Stimulated activated CD8-positive, alpha-beta memory T cell treated with anti-CD3 and anti-CD28 coated beads, Interleukin-7, amount 100 ng/mL, for 48 hours (primary cell): ENCODE measurements around the gene ATP7B.
"Not testable (repeated sequence)": the region's sequence is repeated elsewhere in the genome, so short reads cannot be mapped to it uniquely, and the experiment has no call there.

Experiments used
- DNase-seq, 2 donors: peaks; one replicate each; pipeline ENCODE4 v3.0.0-alpha.2; 2020; ENCODE audit warnings: low read depth in 1 of 2; ENCODE audit errors: extremely low read depth in 1 of 2

Gene ATP7B

DNA sequence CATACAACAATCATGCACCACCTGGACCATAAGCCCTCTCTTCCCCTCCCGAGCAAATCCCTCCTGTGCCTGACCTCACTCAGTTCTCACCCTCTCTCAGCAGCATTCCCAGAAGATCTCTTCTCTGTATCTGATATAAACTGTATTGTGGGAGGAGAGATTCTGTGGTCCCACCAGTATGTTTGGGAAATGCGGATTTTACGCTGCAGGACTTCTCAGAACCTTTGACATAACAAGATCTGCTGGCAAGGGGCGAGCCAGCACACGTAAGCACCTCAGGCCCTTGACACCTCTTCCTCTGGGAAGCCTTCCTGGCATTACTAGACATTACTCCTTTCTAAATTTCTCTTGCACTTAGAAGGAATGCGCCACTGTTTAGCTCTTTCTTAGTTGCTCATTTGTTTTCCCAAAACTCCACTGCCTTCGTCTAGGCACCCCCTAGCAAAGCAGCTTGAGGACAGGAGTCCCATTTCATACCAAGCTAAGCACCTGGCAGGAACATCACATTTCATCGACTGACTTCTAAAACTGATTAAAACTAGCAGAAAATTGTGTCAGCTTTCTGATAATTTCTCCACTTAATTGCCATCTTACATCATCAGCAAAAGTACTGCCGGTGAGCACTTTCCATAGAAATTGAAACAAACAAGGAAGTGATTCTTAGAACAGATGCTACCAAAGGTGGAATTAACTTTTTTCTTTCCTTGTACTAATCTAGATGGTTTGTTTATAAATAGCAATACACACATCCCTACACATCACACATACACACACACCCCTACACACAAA is 86.3 kb downstream of the ATP7B start:
- no peak for DNase-seq

DNA sequence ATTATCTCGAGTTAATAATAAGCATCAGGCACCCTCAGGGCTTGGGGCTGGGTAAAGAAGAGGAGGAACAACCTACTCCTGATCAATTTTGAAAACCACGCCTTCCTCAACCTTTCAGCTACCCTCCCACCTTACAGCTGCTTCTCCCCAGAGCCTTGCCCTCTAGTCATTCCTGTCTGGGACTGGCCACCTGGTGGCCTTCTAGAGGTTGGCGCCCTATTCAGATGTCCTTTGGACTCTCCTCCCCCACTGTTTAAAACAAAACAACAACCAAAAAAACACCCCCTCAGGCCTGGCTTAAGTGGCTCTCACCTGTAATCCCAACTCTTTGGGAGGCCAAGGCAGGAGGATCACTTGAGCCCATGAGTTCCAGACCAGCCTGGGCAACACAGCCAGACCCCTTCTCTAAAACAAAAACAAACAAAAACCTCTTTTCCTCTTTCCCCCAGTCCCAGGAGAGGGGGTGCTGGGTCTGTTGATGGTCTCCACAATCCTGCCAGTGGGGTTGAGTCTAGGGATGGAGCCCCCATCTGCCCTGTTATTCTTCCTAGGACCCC is 87.2 kb downstream of the ATP7B start:
- DNase-seq = no peak

DNA sequence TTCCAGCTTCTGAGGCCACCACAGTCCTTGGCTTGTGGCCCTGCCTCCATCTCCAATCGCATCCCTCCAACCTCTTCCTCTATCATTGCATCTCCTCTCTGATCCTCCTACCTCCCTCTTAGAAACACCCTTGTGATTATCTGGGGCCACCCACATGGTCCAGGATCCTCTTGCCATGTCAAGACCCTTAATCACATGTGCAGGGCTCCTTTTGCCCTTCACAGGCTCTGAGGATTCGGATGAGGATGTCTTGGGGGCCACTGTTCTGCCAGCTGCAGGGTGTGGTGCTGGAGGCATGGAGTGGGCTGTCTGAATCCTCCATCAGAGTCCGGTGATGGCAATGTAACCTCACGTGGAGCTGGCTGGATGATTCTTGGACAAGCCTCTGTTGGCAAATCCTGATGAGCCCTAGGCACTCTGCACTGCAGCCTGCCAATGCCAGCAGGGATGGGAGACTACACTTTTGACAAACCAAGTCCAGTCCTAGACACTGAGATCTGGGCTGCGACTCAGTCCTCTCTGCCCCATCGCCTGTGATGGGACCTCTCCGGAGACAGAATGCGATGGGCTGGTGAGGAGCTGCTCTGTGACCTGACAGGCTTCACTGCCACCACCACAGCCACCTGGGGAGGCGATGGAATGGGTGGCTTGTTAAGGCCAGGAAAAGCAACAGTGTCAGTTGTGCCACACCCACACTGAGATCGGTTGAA is 88.3 kb downstream of the ATP7B start:
- DNase-seq = no peak

DNA sequence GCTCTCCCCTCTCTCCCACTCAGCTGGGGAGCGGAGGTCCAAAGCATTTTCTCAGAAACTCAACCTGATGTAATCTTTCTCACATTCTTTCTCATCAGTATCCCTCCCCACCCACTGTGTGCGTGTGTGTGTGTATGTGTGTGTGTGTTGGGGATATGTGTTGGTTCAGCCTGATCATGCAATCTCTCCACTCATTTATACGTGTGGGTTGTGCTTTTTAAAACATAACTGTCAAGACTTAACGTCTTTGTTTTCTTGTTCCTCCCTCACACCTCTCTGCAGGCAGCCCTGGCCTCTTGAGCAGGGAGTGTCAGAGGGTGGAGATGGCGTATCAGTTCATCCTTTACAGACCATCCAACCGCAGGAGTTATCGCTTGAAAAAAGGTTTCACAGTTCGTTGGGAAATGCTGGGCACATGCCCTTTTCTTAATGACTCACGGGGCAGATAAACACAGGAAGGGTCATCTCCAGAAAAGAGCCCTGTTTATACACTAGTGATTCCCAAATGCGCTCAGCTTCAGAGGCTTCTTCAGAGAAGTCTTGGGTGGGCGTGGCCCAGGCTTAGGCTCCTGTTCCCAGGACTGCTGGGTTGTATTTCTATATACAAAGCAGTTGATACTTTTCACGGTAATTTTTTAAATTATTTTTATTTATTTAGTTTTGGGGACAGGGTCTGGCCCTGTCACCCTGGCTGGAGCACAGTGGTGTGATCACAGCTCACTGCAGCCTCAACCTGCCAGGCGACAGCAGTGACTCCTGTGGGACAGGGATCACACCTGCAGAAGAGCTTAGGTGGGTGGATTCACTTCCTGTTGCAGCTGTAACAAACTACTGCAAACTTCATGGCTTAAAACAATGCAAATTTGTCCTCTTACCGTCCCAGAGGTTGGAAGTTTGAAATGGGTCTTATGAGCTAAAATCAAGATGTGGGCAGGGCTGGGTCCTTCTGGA is 89.2 kb downstream of the ATP7B start:
- no peak for DNase-seq

DNA sequence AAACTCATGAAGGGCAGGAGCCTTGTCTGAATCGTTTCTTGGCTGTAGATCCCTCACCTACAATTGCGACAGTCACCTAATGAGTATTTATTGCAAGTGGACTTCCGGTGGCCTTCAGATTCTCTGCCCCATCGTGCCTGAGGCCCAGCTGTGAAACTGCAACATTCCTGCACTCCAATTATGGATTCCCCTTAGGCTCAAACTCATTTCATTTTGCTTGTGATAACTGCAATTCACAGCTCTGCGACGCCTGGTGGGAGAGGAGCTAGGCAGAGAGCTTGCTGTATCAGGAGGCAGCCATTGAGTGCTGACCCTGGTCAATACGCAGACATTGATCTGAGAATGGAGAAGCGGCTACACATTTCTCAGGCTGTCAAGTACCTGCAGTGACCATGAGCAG is 90.5 kb downstream of the ATP7B start:
- no peak for DNase-seq

DNA sequence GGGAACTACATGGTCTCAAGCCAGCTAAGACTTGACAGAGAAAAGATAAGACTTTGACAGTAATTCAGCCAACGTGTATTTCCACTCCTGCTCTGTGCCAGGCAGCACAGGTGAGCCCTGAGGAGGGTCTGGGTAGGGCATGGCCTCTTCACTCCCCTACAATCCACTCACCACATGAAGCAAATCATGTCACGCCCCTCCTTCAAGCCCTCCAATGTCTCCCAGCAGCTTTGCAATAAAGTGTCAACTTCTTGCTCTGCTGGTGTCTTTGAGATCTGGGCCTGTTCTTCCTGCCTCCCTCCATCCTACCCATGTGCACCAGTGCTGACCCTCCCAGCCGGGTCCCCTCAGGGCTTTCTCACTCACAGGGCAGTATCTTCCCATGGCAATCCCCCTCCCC is 91.0 kb downstream of the ATP7B start:
- DNase-seq = no peak

DNA sequence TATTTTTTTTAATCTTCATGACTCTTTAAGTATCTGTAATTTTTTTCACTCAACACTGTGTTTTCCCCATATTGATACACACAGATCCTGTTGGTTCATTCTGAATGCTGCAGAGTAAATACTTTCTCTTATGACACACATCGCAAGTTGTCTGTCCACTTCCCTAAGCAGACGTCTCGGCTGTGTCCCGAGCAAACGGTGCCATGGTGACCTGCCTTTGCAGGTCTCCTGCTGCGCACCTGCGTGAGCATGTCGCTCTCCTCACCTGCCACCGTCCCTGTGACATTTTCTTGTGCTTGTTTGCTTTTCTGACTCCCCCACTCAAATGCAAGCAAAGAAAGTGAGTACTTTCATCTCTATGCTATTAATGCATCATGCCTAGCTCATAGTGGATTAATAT is 91.7 kb downstream of the ATP7B start:
- no peak for DNase-seq

DNA sequence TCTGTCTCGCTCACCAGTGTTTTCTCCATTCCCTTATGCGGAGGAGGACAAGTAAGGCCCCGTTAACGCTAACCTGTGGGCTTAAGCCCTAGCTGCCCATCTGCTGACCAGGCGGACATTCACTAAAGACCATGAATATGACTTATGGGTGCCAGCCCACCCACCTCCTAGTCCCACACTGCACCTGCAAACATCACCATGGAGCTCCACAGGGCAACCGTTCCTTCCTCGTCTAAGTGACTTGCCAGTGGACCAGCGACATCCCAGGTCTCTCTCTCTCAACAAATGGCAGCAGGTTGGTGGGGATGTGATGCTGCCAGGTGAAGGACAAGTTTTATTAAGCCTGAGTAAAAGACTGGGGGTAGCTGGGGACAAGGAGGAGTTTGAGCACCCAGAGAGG is 94.3 kb downstream of the ATP7B start:
- DNase-seq = no peak

DNA sequence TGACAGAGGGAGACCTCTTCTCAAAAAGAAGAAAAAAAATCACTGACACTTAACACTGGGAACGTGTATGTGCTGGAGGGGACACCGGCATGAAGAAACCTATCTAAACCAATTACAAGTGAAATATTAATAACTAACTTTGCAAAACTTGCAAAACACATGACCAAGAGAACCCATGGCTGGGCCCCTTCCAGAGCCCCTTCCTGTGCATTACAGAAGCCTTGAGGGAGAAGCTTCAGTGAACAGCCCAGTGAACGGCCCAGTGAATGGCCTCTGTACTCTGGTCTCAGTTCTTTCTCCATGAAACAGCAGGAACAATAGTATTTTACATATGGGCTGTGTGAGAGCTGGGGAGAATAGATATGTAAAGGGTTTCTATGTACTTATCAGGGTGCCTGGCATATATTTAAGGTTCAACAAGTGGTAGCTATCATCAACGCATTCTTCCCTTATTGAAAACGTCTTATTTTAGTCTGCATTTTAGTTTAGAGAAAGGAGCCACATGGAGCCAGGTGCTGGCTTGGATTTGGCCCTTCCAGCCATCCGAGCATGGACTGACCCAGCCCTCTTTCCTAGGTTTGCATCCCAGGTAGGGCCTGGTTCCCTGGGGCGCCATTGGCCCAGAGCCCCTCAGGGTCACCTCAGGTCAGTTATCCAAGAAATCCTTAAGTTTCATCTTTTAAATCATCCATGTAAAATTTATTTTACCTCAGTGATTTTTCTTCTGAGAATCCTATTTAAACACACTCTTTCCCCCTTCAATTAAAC is 95.0 kb downstream of the ATP7B start:
- no peak for DNase-seq

DNA sequence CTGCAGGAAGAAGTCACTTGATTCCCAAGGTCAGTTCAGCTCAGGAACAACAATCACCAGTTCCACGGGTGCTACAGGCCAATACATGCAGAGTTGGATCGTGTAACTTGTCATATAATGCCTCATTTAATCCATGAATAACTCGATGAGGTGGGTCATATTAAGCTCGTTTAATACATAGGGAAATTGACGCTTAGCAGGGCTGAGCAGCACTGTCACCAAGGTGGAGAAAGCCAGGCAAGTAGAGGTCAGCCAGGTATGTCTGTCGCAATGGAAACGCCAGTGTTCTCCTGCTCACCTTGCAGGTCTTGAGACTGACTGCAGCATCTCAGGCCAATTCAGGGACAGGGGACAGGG is 97.1 kb downstream of the ATP7B start:
- DNase-seq = no peak

DNA sequence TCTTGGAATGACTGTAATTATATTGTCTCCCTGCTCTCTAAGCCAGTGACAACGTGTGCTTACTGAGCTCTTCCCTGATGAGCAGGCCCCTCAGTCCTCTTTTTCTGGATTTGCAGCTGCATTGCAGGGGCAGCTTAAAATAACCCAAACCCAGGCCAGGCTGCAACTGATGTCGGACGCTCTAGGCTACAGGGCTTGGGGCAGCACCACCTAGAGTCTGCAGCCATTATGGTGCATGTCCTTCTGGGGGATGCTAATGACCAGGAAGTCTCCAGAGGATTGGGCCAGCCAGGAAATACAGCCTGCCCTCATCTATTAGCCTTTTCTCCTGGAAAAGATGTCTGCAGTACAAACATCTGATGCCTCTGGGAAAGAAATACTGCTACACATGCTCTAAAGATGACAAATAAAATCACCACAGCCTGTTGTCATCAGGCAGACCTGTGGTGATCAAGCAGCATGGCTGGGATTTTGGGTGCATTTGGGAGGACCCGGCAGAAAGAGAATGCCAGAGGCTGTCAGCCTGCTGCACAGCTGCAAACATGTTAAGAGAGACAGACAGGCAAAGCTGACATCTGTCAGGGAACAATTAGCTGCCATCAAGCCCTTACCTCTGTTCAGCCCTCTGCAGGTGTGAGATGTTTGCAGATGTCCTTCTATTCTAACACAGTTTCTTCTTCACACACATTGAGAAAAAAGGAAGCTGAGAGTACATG is 97.7 kb downstream of the ATP7B start:
- DNase-seq = no peak

DNA sequence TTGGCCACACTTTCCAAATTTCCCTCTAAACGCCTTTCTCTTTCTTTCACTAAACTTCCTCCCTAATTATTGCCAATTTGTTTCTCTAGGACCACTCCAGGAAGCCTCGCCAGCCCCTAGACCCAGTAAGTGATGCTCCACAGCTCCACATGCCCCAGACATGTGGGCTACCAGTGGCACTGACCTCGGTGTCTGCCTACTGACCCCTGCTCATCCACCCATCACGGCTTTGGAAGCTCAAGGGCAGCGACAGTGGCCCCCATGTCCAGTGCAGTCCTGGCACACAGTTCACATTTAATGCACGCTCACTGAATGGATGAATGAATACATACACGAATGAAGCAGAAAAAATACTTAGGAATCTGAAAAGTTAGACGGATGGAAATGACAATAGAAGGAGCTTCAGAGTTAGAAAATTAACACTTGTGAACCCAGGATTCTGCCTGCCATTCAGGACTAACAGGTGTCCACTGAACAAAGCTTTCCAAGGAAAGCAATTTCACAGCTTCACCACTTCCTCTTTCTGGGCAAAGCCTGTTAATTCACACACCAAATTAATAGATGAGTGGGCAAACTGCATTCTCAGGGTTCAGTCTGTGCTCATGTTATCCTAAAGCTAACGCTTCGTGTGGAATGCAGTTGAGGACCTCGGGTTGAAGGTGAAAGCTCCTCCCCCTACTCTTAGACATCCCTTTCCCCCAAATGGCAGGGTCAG is 98.6 kb downstream of the ATP7B start:
- DNase-seq = no peak

DNA sequence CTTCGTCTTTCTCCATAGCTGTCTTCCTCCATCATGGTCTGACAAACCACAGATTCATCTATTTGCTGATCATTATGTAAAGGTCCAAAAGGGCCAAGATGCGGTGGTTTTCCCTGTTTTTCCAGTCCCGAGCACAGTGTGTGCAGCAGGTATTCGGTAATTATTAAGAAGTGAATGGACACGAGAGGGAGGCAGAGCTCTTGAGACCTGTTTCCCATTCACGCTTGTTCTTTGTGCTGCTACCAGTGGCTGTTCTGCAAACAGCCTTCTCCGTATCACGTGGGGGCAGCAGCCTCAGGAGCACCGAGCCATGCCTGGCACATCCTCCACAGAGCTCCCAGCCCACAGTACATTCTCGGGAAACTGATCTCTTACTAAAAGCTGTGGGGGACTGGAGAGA is 99.2 kb downstream of the ATP7B start:
- no peak for DNase-seq

DNA sequence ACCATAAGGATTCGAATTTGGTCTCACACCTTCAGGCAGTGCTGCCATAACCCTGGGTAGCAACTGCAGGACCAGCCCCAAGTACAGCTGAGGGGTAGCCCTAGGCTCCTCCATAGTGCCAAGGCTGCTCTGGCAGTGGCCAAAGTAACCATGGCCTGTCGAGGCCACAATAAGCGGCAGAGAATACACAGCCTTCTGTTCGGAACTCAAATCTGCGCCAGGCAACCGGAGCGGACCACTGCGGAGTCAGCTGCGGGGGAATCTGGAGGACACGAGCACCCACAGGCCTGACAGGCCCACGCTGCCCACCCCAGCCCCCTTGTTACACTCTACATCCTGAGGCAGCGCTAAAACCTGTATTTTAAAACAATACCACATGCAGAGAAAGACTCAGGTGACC is 100.7 kb downstream of the ATP7B start:
- no peak for DNase-seq

DNA sequence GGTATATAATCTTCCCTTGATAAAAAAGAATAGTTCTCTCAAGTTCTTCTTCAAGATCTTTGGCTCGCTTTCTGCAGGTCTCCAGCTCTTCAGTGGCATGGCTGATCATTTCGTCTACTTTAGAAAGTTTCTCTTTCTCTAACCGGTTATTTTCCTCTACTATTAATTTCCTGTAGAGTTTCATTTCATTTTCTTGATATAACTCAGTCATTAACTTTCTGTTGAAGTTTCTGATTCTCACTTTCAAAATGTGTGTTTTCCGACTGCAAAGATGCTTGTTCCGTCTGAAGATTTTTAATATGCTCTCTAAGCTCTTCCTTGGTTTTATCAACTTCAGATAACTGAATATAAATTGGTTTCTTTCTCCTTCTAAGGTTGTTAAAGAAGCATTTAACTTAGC is 102.0 kb downstream of the ATP7B start:
- not testable (repeated sequence) for DNase-seq

DNA sequence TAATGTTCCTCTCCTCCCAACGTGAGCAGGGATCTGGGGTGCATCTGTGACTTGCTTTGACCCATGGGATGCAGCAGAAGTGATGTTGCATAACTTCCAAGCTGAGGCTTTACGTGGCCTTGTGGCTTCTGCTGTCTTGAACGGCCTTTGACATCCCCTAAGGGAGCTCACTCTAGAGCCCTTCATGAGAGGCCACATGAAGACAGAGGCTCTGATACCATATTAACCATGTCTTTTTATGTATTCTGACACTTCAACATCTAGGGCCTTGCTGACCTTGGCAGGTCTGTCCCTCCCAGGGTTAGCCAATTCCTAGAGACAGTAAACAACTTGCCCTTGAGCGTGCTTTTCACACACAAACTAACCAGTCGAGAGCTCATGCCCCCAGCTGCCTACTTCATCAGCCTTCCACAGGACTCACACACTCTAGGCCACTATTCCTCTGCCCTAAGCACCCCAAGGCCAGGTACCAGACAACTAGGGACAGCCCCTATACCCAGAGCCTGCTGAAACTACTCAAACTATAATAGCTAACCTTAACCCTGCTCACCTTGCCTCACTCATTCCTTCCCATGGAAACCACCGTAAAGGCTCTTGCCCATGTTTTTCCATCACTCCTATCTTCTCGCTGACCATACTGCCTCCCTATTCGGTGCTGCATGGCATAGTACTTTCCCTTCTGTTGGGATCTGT is 104.1 kb downstream of the ATP7B start:
- no peak for DNase-seq

DNA sequence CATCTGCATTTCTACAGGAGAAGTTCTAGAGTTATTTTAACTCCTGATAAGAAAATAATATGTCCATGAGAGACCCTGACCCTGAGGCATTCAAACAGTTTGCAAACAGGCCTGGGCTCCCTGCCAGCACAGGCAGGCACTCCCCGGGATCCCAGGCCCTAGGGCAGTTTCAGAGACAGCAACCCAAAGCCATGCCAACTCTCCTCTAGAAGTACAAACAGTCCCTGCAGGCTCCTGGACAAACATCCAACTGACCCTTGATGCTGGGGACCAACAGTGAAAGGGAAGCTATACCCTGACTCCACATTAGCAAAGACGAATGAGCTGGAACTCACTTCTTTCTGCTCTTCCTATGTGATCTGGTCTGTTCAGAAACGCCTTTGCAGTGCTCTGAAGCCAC is 104.7 kb downstream of the ATP7B start:
- DNase-seq = no peak

DNA sequence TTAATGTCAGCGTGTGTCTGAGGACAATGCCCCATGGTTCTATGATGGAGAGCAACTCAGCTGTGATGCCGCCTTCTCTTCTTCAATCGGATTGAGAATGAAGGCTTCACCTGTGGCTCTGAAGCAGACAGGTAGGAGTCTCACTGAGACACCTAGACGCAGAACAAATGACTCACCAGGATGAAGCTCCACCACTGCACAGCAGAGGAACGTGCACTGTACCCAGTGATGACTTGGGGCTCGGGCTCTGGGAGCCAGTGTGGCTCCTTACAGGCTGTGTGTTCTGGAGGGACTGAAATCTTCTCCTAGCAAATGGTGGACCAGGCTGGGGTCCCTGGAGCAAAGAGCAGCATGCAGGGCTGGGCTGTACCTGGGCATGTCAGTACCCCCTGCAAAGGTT is 105.5 kb downstream of the ATP7B start:
- no peak for DNase-seq

DNA sequence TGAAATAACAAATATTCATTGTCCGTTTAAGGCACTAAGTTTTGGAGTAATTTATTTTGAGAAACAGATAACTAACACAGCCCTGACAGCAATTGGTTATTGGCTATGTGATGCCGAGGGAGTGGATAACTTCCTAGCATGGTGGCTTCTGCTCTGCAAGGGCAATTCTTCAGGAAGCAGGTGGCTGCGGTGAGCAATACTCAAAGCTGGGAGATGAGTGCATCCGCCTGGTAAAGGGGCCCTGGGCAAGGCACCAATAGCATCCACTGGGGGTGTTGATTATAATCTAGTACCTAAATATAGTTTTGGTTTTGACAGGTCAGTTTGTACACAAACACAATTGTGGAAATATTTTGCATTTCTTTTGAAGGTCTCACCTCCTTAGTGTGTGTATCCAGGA is 108.5 kb downstream of the ATP7B start:
- no peak for DNase-seq
